OCI-LY1 (cell line): Measurements from ENCODE around the gene SIGLEC1.

Experiments
- EZH2 ChIP-seq: fragments of 200-600 bp; sonication (generic), shearing (Covaris generic); IDR thresholded peaks from 2 replicates; pipeline ENCODE4 v1.8.0; 2017; ENCODE audit warnings: borderline replicate concordance, mixed run types, mild to moderate bottlenecking, antibody characterized with exemption, low read length, moderate library complexity, mixed read lengths
- TF ChIP-seq, protein P1 (sequence below): fragments of 200-600 bp; sonication (generic), shearing (Covaris generic); IDR thresholded peaks from 2 replicates; pipeline ENCODE4 v1.5.1; 2017; ENCODE audit warnings: mild to moderate bottlenecking, antibody characterized with exemption, low read length, moderate library complexity, mixed read lengths

DNA sequence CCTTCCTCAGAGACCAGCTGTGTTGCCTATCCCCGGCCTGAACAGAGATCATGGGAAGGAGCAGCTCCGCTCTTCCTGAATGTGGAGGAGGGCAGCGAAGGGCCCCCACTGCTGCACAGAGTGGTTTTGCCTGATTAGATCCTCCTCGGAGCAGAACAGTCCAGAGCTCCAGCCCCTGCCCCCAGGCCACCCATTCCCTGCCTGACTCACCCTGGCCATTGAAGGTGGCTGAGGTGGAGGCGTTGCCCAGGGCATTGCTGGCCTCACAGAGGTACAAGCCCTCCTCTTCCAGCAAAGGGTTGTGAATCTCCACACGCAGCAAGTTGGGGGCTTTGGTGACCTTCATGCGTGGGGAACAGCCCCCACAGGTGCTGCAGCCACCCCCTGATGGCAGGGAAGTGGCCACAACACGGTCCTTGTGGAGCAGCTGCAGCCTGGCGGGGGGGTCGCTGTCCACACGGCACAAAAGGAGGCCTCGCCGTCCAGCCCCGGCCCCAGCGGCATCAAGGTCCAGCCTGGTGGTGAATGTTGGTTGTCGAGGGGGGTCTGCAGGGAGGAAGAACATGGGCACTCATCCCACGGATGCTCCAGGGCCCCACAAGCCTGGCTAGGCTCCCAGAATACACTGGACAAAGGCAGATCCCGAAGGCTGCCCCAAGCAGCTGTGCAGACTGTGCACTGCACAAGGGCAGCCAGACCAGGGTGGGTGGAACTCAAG lies 14.7 kb downstream of the SIGLEC1 start:
- TF ChIP-seq, protein P1, sequence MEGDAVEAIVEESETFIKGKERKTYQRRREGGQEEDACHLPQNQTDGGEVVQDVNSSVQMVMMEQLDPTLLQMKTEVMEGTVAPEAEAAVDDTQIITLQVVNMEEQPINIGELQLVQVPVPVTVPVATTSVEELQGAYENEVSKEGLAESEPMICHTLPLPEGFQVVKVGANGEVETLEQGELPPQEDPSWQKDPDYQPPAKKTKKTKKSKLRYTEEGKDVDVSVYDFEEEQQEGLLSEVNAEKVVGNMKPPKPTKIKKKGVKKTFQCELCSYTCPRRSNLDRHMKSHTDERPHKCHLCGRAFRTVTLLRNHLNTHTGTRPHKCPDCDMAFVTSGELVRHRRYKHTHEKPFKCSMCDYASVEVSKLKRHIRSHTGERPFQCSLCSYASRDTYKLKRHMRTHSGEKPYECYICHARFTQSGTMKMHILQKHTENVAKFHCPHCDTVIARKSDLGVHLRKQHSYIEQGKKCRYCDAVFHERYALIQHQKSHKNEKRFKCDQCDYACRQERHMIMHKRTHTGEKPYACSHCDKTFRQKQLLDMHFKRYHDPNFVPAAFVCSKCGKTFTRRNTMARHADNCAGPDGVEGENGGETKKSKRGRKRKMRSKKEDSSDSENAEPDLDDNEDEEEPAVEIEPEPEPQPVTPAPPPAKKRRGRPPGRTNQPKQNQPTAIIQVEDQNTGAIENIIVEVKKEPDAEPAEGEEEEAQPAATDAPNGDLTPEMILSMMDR: no peak
- TF ChIP-seq EZH2: no peak
